ENCODE results near the gene SLC26A9.

SLC26A9 gene

DNA sequence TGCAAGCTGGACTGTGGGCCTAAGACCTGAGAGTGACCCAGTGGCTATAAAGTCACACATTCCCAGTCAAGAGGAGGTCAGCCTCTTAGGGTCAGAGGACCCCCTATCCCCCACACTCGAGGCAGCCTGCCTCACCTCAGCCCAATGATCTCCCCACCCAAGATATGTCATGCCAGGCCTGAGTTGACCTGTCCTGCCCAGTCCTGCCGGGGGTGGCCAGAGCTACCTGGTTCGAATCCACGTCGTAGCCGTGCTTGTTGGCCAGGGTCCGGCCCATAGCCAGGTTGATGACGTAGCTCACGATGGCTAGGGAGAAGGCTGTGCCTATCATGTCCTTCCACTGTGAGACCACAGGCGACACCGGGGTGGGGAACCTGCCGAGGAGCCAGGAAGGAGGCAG, 15.6 kb downstream of the SLC26A9 start:
- in situ Hi-C loops (cut with HindIII; ENCODE audit: low sequenced_read_pairs), result no loop called here

DNA sequence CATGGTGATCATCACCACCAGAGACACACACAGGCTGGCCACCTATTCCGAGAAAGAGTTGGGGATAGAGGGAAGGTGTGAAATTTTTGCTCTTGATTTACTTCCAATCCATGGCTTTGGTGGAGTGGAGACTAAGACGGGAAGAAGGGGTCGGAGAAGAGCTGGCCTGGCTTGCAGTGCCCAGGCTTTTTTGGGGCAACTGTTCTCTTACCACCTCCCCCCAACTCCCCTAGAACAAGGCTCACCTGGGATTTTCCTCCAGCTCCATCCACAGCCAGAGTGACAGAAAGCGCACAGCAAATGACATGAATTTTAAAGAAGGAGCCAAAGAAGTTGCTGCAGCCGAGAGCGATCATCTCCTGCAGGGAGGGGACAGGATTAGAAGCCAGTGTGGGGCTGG, 16.0 kb downstream of the SLC26A9 start:
- in situ Hi-C loops (cut with HindIII; ENCODE audit: low sequenced_read_pairs), result no loop called here

DNA sequence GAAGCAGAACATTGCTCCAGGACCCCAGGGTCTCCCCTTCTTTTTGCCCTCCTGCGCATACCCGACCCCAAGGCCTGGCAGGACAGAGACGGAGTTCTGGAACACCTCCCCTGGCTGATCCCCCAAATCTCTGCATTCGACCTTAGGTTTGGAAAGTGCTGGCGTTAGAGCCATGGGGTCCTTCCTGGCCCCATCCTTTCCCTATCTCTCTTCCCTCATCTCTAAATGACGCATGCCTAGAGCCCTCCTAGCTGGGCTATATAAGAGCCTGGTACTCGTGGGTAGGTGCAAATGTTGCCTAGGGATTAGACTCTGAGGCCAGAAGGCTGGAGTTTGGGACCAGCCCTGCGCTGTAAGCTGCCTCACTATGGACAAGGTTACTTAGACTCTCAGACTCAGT, 16.6 kb downstream of the SLC26A9 start:
- in situ Hi-C loops (cut with HindIII; ENCODE audit: low sequenced_read_pairs), result no loop called here

DNA sequence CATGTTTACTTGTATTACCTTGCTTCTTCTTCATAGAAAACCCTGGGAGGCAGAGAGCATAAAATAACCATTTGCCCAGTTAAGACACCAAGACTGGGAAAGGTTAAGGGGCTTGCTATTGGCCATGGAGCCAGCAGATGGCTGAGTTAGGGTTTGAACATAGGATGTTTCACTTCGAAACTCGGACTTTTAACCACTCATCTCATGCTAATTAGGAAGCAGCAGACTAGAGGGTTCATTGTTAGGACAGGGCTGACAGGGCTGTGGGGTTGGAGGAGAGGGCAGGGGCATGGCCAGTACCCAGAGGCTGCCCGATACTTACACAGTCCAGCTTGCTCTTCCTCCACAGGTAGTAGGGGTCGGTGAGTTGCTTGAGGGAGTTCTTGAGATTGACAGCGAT, 17.0 kb downstream of the SLC26A9 start:
- in situ Hi-C loops (cut with HindIII; ENCODE audit: low sequenced_read_pairs), result no loop called here

DNA sequence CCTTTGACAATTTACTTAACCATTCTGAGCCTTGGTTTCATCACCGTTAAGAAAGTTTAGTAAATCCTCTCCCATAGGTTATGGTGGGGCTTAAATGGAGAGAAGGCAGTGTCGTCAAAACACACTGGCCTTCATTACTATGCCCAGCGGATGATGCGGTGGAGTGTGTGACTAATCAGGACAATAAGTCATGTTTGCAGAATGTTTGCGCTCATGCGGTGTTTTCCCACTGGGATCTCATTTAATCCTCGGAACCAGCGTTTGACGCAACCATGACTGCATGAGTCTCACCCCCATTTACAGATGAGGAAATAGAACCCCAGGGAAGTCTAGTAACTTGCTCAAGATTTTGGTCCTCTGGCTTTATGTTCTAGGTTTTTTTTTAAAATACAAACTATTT, 17.5 kb downstream of the SLC26A9 start:
- in situ Hi-C loops (cut with HindIII; ENCODE audit: low sequenced_read_pairs), result no loop called here

DNA sequence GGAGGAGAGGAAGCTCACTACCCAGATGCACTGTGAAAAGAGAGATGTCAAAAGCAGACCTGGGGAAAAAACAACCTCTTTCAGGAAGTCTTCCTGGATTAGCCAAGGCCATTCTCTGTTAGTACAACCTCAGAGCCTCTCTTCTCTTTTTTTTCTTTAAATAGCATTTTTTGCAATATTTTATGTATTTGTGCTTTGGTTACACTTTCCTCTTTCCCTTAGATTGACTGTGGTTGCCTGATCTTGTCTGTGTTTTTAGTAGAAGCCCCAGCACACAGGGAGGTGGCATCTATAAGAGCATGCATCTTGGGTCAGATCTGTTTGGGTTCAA, 18.8 kb downstream of the SLC26A9 start:
- in situ Hi-C loops (cut with HindIII; ENCODE audit: low sequenced_read_pairs), result no loop called here

DNA sequence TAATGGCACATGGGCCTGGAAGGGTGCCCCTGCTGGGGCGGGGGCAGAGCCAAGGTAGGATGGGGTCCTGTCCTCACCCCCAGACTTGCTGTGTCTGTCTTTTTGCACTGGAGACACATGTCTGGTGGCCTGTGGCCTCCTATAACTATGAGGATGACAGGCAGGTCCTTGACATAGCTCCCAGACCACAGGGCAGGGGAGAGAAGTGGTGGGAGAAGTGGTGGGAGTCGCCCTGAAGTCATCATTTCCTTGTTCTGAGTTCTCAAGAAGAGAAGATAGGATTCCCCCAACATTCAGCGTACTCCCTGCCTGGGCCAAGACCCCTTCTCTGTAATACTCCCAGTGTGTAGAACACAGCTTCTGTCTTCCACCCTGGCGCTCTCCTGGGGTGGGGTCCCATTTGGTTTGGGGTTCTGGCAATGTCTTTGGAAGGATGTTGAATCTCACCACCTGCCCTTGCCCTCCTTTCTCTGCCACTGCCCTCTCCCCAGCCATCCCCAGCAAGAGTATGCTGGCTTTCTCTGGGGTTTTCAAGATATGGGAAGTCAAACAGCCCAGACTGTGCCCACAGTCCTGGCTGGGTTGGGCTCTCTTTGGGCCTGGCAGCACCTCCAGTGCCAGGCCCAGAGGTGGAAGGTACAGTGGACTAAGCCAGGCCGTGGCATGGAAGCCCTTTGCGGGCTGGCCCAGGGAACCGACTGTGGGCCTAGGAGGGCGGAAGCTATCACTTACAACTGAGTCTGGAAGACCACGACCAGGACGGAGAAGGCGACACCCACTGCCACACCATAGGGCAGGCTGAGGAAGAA, 19.4 kb downstream of the SLC26A9 start:
- in situ Hi-C loops (cut with HindIII; ENCODE audit: low sequenced_read_pairs), result no loop called here

DNA sequence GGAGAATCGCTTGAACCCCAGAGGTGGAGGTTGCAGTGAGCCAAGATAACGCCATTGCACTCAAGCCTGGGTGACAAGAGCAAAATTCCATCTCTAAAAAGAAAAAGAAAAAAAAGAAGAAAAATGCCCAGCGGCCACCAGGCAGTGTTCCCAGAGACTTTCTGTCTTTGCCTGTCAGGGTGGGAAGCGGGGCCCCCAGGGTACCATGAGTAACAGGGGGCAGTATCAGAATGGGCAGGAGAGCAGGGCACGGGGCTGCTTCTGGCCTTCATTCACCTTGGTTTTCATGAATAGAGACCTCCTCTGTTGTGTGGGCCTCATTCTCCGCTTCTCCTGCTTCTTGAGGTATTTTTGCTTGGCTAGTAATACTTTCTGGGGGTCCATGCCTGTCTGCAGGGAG, 20.4 kb downstream of the SLC26A9 start:
- in situ Hi-C loops (cut with HindIII; ENCODE audit: low sequenced_read_pairs), result no loop called here

DNA sequence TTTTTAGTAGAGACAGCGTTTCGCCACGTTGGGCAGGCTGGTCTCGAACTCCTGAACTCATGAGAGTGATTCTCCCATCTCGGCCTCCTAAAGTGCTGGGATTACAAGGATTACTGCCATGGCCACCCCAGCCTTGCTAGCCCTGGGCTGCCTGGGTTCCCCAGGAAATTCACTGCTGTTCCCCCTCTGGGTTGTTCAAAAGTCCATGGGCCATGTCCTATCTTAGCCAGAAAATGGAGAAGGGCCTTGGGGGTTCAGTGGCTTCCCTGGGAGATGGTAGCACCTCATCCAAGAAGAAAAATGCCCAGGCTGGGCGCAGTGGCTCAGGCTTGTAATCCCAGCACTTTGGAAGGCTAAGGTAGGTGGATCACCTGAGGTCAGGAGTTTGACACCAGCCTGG, 20.9 kb downstream of the SLC26A9 start:
- in situ Hi-C loops (cut with HindIII; ENCODE audit: low sequenced_read_pairs), result no loop called here

DNA sequence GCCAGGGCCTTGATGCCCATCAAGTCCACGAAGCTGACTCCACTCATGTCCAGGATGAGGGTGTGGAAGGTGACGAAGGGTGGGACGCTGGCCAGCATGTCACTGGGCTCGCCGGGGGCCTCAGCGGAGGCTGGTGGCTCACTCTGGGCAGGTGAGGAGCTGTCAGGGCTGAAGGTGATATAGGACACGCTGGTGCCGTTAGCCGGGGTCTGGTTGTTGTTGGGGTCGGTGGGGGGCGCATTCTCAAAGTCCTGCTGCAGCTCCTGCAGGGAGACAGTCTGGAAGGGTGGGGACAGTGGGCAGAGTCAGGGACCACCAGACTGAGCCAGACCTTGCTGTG, 21.7 kb downstream of the SLC26A9 start:
- in situ Hi-C loops (cut with HindIII; ENCODE audit: low sequenced_read_pairs), result no loop called here

DNA sequence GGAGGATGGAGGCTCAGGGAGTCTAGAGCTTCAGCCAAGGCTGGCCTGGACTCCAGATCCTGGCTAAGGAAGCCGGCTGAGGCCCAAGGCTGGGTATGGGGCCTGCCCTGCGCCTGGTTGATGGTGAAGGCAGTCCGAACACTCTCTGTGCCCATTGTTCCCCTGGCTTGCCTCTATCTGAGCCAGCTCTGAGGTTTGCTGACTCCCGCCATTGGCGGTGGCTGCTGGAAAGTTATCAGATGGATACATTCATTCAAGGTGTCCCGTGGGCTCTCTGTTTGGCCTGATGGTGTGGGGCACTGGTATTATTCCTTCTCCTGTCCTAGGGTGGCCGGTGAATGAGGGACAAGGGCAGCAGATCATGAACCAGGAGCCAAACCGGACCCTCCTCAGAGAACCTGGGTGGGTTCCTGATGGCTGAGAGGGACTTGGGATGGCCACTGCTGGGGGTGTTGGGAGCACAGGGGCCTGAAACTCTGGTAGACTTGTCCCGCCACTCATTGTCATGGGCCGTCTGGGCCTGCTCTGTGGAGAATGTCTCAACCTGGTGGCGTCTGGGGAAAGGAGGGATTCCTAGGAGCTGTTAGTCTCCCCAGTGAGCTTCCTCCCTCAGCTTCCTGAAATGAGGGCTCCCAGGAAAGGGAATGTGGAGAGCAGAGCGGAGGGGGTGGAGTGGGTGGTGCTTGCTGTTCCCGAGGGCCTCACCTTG, 22.2 kb downstream of the SLC26A9 start:
- in situ Hi-C loops (cut with HindIII; ENCODE audit: low sequenced_read_pairs), result no loop called here

DNA sequence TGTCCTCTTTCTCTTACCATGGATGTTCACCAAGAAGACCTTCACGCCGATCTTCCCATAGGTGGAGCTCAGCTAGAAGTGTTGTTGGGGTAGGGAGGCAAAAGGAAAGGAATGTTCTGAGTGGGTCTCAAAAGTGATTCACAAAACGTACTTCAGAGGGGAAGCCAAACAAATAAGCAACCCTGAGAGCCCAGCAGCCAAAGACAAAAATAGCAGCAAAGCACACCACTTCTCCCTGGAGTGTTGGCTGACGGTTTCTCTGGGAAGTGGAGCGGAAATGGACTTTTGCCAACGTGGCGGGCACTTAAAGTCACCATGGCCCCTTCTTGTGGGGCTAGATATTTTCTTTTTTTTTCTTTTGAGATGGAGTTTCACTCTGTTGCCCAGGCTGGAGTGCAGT, 23.1 kb downstream of the SLC26A9 start:
- in situ Hi-C loops (cut with HindIII; ENCODE audit: low sequenced_read_pairs), result no loop called here

DNA sequence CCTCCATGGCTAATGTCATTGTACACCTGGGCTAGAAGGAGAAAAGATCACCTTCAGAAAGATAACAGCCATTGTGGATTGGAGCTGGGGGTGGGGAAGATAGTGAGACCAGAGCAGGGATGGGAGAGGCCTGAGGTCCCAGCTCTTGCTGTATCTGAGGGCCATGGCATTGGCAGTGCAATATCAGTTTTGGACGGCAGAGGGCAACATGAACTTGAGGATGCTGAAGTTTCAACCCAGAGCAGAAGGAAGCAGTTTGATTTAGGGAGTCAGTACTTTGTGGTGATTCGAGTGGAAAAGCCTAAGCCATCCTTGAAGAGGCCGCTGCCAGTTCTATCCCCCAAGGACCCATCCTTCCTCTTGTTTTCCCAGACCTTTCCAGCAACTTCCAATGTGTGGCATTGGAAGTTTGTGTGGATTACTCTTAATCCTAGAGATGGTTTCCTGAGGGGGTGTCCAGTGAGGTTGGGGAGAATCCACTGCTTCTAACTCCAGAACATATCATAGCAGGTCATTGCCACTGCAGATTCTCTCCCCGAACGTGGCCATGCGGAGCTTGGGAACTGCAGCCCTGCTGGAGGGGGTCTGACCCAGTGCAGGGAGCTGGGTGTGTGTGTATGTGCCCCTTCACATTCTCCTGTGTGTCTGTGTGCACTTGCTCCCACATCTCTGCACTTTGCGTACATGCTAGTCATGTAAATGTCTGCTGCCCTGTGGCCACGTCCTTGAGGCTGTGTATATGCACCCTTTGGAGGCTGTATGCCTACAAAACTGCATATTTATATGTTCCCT, 24.1 kb downstream of the SLC26A9 start:
- in situ Hi-C loops (cut with HindIII; ENCODE audit: low sequenced_read_pairs), result no loop called here

DNA sequence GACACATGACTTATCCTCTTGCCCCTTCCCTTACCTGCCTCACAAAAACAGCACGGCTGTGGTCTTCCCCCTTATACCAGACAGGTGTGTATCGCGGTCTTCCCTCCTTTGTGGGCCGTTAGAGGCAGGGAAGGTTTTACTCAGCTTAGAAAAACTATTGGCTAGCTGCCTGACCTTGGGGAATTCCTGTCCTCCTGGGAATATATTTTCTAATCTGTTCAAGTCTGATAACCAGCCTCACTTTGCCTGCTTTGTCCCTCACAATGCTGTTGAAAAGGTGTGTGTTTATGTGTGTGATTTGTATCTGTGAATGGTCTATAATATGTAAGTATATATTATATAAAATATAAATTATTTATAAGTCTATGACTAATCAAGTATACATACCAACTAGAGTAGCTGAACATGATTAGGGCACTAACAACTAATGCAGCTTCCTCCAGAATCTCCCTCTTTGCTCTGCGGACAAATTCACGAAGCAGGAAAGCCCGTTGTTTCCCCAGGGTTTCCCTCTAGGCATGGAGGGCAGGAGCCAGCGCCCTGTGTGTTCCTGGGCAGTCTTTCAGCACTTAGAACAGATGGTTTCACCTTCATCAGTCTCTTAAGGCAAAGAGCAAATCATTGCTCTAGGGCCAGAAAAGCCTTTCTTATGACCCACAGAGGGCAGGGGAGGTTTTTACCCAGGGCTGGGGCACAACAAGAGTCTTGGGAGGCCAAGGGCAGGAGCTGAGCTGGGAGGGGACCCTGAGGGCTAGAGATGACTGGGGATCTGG, 25.6 kb downstream of the SLC26A9 start:
- in situ Hi-C loops (cut with HindIII; ENCODE audit: low sequenced_read_pairs), result no loop called here

DNA sequence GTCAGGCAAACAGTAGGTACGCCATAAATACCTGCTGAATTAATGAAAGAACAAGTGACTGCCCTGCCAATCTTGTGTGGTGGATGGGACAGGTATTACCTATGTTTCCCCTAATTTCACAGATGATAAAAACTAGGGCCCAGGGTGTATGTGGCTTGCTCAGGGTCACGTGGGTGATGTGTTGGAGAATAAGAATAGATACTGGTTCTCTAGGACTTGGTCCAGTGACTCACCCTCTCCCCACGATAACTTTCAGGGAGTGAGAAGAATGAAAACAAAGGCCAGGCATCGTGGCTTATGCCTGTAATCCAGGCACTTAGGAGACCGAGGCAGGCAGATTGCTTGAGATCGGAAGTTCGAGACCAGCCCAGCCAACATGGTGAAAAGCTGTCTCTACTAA, 26.7 kb downstream of the SLC26A9 start:
- in situ Hi-C loops (cut with HindIII; ENCODE audit: low sequenced_read_pairs), result no loop called here

DNA sequence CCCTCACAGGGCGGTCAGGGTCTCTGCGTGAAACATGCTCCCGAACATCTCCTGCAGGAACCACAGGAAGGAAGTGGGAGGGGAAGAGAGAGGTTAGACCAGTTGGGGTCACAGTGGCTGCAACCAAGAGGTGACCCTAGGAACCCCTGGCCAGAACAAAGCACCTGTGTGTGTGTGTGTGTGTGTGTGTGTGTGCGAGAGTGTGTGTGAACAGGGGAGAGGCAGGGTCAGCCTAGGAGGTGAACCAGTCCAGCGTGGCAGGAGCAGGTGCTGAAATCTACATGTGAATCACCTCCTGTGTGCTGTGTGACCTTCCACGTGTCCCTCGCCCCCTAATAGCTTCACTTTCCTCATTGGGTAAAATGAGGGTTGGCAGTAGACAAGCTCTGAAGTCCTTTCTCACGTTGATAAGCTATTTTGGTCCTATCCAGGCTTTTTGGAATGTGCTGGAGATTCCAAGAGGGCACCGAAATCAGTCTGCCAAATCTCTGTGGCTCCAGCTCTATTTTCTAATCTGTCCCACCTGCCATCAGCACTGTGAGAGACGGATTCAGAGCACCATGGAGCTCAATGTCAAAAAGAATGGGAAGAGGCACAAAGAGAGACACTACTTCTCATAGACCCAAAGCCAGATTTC, 27.8 kb downstream of the SLC26A9 start:
- in situ Hi-C loops (cut with HindIII; ENCODE audit: low sequenced_read_pairs), result no loop called here

DNA sequence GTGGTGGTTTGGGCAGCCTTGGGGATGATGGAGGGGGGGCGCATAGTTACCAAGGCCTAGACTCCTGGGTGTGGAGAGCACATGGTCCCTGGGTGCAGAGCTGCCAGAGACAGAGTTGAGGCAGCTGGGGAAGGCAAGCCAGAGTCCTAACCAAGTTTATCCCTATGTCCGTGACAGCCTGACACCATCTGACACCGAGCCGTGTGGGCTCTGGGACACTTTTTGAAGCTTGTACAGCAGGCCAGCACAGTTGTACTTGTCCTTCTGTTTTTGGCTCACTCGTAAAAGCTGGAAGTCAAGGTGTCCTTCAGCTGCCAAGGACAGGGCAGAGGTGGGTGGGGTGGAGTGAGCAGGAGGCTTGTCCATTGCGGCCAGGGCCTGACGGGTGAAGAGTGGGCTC, 28.5 kb downstream of the SLC26A9 start:
- in situ Hi-C loops (cut with HindIII; ENCODE audit: low sequenced_read_pairs), result loop anchor here (5.0 kb wide), 1 partner anchor 63 kb away; no protein-coding TSS in a partner anchor

DNA sequence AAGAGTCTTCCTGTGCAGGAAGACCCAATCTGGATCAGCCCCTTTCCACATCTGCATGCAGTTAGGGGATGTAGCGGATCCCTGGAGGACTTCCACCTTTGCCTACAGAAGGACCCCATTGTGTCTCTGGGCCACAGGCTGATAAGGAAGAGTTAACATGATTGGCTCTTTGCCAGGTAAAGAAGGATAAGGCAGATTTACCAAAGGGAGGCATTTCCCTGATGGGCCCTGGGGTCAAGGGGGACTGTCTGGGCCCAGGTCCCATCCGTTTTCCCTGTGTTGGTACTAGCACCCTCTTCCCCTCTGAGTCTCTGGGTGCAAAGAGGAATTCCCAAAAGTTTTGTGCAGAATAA, 29.1 kb downstream of the SLC26A9 start:
- in situ Hi-C loops (cut with HindIII; ENCODE audit: low sequenced_read_pairs), result loop anchor here (5.0 kb wide), 1 partner anchor 63 kb away; no protein-coding TSS in a partner anchor

DNA sequence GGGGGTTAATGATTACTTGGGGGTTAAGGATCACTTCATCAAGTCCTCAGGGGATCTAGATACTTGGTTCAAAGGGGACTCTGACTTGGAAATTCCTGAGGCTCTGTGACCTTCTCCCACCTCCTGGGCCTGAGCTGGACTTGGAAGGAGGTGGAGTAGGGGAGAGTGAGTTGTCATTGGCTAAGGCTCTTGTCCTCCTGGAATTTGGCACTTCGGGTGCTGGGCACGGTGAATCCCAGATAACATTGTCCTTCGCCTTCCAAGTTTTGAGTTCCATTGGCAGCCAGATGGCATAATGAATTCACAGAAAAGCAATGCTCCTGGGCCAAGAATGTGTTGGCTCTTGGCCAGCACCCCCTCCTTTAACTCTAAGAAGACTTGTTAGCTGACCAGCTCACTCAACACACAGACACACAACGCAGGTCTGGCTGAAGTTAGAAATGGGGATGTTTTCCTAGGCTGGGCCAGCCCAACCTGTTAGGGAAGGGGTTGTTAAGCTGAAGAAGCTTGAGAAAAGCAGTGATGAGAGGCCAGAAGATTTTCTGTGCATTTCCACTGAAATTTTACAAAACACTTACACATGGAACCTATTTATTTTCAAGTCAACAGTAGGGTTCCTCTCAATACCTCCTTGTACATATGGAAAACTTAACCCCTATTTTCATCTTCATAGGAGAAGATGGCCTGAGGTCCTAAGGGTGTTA, 29.7 kb downstream of the SLC26A9 start:
- in situ Hi-C loops (cut with HindIII; ENCODE audit: low sequenced_read_pairs), result loop anchor here (5.0 kb wide), 1 partner anchor 64 kb away; no protein-coding TSS in a partner anchor

DNA sequence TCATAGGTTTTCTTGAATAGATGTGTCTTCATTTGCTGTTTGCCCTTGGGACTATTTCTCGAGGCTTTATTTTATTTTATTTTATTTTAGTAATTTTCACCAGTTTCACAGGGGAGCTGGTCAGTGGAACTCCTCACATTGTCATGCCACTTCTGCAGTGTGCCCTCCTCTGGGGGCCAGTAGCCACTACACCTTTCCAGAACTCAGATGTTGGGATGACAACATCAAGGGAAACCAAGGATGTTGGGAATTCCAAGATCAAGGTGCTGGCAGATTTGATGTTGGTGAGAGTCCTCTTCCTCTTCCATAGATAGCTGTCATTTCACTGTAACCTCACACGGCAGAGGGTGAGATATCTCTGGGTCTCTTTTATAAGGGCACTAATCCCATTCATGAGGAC, 35.5 kb downstream of the SLC26A9 start:
- in situ Hi-C loops (cut with HindIII; ENCODE audit: low sequenced_read_pairs), result no loop called here
